Measurements from ENCODE around the gene KRT13.

Gene KRT13

DNA sequence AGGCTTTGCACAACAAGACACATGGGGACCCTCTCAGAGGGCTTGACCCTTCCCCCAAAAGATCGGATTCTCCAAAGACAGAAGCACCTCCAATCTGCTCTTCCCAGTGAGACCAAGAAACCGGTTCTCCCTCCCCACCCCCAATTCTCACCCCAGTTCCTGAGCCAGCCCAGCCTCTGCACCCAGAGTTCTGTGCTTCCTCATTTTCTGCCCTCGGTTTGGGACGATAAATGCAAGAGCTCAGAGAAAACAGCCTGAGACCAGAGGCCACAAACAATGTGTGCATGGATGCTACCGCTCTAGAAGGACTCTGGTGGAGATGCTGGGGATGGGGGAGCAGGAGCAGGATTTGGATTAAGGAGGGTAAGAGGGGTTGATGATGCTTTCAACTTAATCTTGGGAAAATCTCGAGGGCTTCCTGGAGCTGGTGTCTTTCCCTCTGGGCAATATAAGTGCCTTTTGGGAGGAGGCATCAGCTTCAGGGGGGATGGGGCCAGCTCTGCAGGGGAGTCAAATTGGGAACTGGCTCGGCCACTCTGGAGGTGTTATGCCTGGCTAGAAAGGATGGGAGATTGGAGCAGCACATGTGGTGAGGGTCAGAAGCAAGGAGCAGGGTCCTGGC, 7.2 kb upstream of the KRT13 start:
- no peak for DNase-seq (ENCODE audit: low spot score)
- in situ Hi-C loops (cut with MboI; ENCODE audit: low pct_unique_long_range_greater_than_20kb, low sequenced_read_pairs, unreplicated experiment), result no loop called here
- no peak for TF ChIP-seq CTCF (IDR thresholded peaks at IDR 0.05; ENCODE audit: extremely low read depth, insufficient read depth, missing control alignments)

- no peak for DNase-seq (ENCODE audit: low spot score)
- in situ Hi-C loops (cut with MboI; ENCODE audit: low pct_unique_long_range_greater_than_20kb, low sequenced_read_pairs, unreplicated experiment), result no loop called here
- TF ChIP-seq CTCF (IDR thresholded peaks at IDR 0.05; ENCODE audit: extremely low read depth, insufficient read depth, missing control alignments), result no peak
These were observed 6.3 kb upstream of the KRT13 start for GRCh38 chr17:41511716-41512115.

GRCh38 chr17:41511116-41511515, 5.7 kb upstream of the KRT13 start:
- in situ Hi-C loops (cut with MboI; ENCODE audit: low pct_unique_long_range_greater_than_20kb, low sequenced_read_pairs, unreplicated experiment), result no loop called here
- no peak for TF ChIP-seq CTCF (IDR thresholded peaks at IDR 0.05; ENCODE audit: extremely low read depth, insufficient read depth, missing control alignments)
- DNase-seq (ENCODE audit: low spot score), result no peak

DNA sequence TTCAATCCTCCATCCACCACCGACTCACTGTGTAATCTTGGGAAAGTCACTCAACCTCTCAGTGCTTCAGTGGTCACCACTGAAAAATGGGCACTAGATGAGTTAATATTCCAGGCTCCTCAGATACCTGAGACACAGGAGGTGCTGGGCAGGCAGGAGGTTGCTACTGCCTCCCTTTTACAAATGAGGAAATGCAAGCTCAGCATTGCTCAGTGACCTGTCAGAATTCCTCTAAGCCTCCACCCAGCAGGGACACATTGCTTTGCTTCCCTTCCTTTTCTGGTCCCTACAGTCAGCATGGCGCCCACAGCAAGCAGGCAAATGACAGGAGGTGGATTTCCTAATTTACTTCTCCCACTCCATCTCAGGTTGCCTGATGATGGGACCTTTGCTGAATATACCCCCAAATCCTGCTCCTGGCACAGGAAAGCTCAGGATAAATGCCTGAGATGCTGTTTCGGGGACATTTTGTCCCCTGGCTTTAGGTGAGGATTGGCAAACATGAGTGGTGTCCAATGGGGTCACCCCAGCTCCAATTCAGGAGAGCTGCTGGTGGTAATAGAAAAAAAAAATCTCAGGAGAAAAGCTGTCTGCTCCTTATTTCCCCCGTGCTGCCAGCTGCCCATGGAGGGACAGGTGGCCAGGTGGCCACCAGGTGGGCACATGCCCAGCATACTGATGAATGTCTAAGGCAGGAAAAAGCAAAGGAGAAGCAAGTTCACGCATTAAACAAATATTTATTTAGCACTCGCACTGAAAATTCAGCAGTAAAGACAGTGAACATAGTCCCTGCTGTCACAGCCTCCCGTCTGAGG, 5.0 kb upstream of the KRT13 start:
- no peak for DNase-seq (ENCODE audit: low spot score)
- in situ Hi-C loops (cut with MboI; ENCODE audit: low pct_unique_long_range_greater_than_20kb, low sequenced_read_pairs, unreplicated experiment), result no loop called here
- TF ChIP-seq CTCF (IDR thresholded peaks at IDR 0.05; ENCODE audit: extremely low read depth, insufficient read depth, missing control alignments), result no peak

- in situ Hi-C loops (cut with MboI; ENCODE audit: low pct_unique_long_range_greater_than_20kb, low sequenced_read_pairs, unreplicated experiment), result no loop called here
These were observed 2.0 kb upstream of the KRT13 start for GRCh38 chr17:41507315-41507880.

More at GRCh38 chr17:41507315-41507880, 2.0 kb upstream of the KRT13 start:
- no peak for DNase-seq (ENCODE audit: low spot score)
- TF ChIP-seq CTCF (IDR thresholded peaks at IDR 0.05; ENCODE audit: extremely low read depth, insufficient read depth, missing control alignments), result no peak
